ENCODE data around the gene SLC22A14. TPM values are rescaled to one million over a fixed set of nuclear protein-coding genes. Genes with fewer than 3 reads are reported as not detected.

Gene SLC22A14
- total RNA-seq, 4 donors from 2014 or later: not detected

DNA sequence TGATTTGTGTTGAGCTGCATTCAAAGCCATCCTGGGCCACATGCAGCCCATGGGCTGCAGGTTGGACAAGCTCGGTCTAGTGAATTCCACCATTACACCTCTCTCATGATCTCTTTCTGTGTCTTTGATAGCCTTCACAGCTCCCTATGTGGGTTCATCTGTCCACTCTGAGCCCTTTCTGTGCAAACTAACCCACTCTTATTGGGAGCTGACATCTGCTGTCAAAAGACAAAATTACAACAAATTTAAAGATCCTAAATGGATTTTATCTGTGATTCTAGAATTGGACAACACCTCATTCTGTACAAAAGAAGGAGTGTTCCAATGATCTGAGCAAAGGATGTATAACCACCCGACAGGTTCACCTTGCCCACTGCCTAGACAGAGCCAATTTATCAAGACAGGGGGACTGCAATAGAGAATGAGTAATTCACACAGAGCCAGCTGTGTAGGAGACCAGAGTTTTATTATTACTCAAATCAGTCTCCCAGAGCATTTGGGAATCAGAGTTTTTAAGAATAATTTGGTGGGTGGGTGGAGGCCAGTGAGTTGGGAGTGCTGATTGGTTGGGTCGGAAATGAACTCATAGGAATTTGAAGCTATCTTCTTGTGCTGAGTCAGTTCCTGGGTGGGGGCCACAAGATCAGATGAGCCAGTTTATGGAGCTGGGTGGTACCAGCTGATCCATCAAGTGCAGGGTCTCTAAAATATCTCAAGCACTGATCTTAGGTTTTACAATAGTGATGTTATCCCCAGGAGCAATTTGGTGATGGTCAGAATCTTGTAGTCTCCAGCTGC is 61.9 kb downstream of the SLC22A14 start:
- TF ChIP-seq, protein P1, sequence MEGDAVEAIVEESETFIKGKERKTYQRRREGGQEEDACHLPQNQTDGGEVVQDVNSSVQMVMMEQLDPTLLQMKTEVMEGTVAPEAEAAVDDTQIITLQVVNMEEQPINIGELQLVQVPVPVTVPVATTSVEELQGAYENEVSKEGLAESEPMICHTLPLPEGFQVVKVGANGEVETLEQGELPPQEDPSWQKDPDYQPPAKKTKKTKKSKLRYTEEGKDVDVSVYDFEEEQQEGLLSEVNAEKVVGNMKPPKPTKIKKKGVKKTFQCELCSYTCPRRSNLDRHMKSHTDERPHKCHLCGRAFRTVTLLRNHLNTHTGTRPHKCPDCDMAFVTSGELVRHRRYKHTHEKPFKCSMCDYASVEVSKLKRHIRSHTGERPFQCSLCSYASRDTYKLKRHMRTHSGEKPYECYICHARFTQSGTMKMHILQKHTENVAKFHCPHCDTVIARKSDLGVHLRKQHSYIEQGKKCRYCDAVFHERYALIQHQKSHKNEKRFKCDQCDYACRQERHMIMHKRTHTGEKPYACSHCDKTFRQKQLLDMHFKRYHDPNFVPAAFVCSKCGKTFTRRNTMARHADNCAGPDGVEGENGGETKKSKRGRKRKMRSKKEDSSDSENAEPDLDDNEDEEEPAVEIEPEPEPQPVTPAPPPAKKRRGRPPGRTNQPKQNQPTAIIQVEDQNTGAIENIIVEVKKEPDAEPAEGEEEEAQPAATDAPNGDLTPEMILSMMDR (IDR thresholded peaks at IDR 0.05; ENCODE audit: low read depth): no peak

DNA sequence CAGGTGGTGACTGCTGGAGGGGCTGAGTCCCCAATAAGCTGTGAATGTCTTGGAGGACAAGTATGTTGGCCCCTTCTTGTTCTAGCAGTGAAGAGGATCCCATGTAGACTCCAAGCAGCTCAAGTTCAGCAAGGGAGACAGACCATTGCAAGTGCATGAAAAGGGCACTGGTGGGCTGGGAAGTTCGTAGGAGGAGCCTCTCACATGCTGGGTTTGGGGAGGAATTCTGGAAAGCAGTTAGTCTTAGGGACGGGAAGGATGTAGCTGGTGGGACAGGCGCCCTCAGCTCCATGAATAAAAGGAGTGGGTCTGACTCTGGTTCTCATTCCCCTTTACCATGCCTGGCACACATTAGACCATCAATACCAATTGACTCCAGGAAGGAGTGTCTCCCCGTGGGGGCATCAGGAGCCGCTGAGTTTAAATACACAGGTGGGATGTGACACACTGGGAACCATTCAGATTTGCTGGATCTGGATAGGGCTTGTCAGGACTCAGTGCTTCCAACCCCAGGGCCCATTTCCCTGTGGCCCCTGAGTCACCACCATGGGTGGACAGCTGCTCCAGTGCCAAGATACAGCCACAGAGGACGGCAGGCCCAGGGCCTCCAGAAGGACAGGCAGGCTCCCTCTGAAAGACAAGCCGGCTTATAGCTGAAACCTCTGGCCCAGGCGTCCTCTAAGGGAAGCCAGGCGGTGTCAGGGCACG is 63.9 kb downstream of the SLC22A14 start:
- TF ChIP-seq, protein P1 (IDR thresholded peaks at IDR 0.05; ENCODE audit: low read depth): no peak

DNA sequence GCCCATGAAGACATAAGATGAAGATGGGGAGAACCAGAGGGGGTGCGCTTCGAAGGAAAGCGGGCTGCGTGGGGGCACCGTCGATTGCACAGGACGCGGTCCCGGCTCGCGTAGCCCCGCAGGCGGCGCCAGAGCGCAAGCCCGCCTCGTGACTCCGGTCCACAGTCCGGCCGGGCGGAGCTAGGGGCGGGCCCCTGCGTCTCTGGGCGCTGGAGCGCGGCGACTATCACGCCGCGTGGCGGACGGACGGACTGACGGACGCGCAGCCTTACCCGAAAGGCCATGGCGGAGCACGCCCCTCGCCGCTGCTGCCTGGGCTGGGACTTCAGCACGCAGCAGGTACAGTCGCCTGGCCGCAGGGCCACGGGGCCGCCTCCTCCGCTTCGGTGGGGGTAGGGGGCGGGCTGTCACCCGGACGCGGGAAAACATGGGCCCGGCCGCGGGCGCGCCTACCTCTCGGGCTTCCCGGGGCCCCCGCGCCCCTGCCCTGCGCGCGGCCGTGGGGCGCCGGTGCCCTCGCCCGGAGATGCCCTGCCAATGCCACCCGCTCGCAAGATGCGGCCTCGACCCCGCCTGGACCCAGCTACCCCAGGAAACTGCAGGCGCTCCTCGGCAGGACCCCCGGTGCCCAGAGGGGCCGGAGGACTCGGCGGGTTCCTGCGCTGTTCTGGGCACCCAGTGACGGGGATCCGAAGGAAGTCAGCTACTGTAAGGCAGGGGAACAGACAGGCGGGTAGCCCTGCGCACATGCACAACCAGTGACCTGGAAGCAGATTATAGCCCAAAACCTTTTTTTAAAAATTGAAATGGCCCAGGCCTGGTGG is 64.7 kb downstream of the SLC22A14 start, which contains the start of gene XYLB:
XYLB (plus strand) TSS at position 199 of the 824 bp plus-strand sequence; CDS start at position 283, 84 bp downstream.
- TF ChIP-seq, protein P1 (IDR thresholded peaks at IDR 0.05; ENCODE audit: low read depth): no peak

DNA sequence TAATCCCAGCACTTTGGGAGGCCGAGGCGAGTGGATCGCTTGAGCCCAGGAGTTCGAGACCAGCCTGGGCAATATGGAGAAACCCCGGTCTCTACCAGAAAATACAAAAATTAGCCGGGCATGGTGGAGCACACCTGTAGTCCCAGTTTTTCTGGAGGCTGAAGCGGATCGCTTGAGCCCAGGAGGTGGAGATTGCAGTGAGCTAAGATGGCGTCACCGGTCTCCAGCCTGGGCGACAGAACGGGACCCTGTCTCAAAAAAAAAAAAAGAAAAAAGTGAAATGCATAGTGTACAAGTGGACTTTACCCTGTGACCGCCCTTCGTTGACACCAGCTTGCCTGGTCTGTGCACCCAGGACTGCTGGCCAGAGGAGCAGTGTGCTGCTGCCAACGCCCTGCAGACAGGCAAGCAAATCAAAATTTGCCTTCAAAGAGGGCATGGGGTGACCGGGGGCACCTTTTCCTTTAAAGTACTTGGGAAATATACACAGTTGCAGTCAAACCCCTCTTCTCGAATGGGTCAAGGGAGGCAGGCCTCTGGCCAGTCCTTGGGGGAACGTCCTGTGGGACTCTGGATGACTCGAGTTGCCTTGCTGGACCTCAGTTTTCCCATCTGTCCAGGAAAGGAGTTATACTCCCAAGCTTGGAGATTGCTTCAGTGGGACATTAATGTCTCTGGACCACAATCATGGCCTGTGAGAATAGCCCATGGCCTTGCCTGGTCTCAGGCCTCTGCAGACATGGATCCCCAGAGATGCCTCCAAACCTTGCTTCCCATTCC is 65.5 kb downstream of the SLC22A14 start:
- TF ChIP-seq, protein P1 (IDR thresholded peaks at IDR 0.05; ENCODE audit: low read depth): no peak

DNA sequence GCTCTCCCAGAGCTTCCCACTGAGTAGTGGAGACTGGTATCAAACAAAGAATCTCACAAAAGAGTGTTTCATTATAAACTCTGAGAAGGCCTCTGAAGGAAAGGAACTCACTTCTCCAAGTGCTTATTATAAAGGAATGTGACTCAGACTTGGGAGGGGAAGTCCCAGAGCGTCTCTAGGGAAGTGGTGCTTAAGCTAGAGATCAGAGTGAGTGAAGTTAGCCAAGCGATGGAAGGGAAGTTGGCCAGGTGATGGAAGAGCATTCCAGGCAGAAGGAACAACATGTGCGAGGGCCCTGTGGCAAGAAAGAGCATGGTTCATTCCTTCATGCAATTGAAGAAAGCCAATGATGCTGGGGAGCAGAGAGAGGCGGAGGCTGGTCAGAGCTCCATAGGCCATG is 66.8 kb downstream of the SLC22A14 start:
- TF ChIP-seq, protein P1 (IDR thresholded peaks at IDR 0.05; ENCODE audit: low read depth): no peak

DNA sequence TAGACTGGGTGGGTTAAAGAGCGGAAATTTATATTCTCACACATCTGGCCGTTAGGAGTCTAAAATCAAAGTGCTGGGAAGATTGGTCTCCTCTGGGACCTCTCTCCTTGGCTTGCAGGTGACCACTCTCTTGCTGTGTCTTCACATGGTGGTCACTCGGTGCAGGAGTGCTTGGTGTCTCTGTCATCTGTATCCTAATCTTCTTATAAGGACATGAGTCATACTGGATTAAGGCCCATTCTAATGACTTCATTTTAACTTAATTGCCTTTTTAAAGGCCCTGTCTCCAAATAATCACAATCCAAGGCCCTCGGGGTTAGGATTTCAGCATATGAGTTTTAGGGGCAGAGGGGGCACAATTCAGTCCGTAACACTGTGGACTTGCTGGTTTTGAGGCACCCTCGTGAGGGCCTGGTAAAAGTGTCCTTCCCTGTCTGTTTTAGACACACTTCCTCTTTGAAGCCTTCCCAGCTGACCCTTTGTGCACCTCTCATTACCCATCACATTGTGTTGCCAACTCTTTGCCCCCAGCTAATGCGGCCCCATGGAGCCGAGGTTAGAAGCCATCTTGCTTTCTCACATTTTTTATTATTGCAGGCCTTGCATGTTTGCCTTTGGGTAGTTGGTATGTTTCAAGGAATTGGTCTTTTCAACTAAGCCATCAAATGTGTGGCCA is 67.7 kb downstream of the SLC22A14 start:
- TF ChIP-seq, protein P1 (IDR thresholded peaks at IDR 0.05; ENCODE audit: low read depth): no peak

All from subcutaneous adipose tissue (tissue), 4 donors.